Activated CD8-positive, alpha-beta memory T cell treated with anti-CD3 and anti-CD28 coated beads, Interleukin-2, amount 50 U/mL, for 24 hours (primary cell): ENCODE measurements around the gene GSE1.

Source experiments
- DNase-seq: peaks from one replicate; pipeline ENCODE4 v3.0.0-alpha.2; 2020; ENCODE audit errors: extremely low read depth

The GSE1 gene

GRCh38 chr16:85645021-85645589 is 32.0 kb downstream of the GSE1 start:
- DNase-seq: no peak

GRCh38 chr16:85646358-85646907 is 33.3 kb downstream of the GSE1 start:
- DNase-seq: no peak

- no peak for DNase-seq
These were observed 33.9 kb downstream of the GSE1 start for GRCh38 chr16:85646976-85647375.

- no peak for DNase-seq
These were observed 35.1 kb downstream of the GSE1 start for GRCh38 chr16:85648070-85648714.

GRCh38 chr16:85648805-85649204 is 35.7 kb downstream of the GSE1 start:
- no peak for DNase-seq

- no peak for DNase-seq
These were observed 36.5 kb downstream of the GSE1 start for GRCh38 chr16:85649411-85650134.

- no peak for DNase-seq
These were observed 37.2 kb downstream of the GSE1 start for GRCh38 chr16:85650135-85650843.

GRCh38 chr16:85650844-85651628 is 37.9 kb downstream of the GSE1 start:
- no peak for DNase-seq

GRCh38 chr16:85651629-85652430 is 38.7 kb downstream of the GSE1 start:
- DNase-seq: no peak

- no peak for DNase-seq
These were observed 39.5 kb downstream of the GSE1 start for GRCh38 chr16:85652431-85653221.

- DNase-seq: no peak
These were observed 40.3 kb downstream of the GSE1 start for GRCh38 chr16:85653290-85653891.

- DNase-seq: no peak
These were observed 41.4 kb downstream of the GSE1 start for GRCh38 chr16:85654251-85655095.

- no peak for DNase-seq
These were observed 42.4 kb downstream of the GSE1 start for GRCh38 chr16:85655216-85656129.

- DNase-seq: no peak
These were observed 43.5 kb downstream of the GSE1 start for GRCh38 chr16:85656351-85657266.

- DNase-seq: no peak
These were observed 44.1 kb downstream of the GSE1 start for GRCh38 chr16:85657267-85657650.

GRCh38 chr16:85657996-85658395 is 44.9 kb downstream of the GSE1 start:
- no peak for DNase-seq
